Glutamatergic neuron (in vitro differentiated cells): ENCODE results near the gene WASF2. TPM values are rescaled to one million over a fixed set of nuclear protein-coding genes. Genes with fewer than 3 reads are reported as not detected.

Source experiments
- DNase-seq: peaks from one replicate; pipeline ENCODE4 v3.0.0; 2022
- H3K27ac Mint-ChIP-seq: one replicate; pipeline ENCODE4 v1.8.0; 2020; ENCODE audit warnings: mild to moderate bottlenecking, mixed read lengths, inconsistent platforms; ENCODE audit not compliant: unreplicated experiment
- H3K27me3 Mint-ChIP-seq: one replicate; pipeline ENCODE4 v1.8.0; 2020; ENCODE audit warnings: mild to moderate bottlenecking, moderate library complexity, mixed read lengths, inconsistent platforms; ENCODE audit not compliant: unreplicated experiment
- H3K36me3 Mint-ChIP-seq: one replicate; pipeline ENCODE4 v1.8.0; 2020; ENCODE audit warnings: mild to moderate bottlenecking, mixed read lengths, inconsistent platforms; ENCODE audit not compliant: unreplicated experiment
- H3K4me1 Mint-ChIP-seq: one replicate; pipeline ENCODE4 v1.8.0; 2020; ENCODE audit warnings: mild to moderate bottlenecking, low read depth, mixed read lengths, inconsistent platforms; ENCODE audit not compliant: unreplicated experiment
- H3K4me3 Mint-ChIP-seq: one replicate; pipeline ENCODE4 v1.8.0; 2020; ENCODE audit warnings: mild to moderate bottlenecking, mixed read lengths, inconsistent platforms; ENCODE audit not compliant: unreplicated experiment
- H3K9me3 Mint-ChIP-seq: one replicate; pipeline ENCODE4 v1.8.0; 2020; ENCODE audit warnings: mild to moderate bottlenecking, moderate library complexity, mixed read lengths, inconsistent platforms; ENCODE audit not compliant: unreplicated experiment
- CTCF ChIP-seq: fragments of 200-600 bp; sonication (generic); IDR thresholded peaks from one replicate; pipeline ENCODE4 v1.5.0; 2021; ENCODE audit not compliant: partially characterized antibody, unreplicated experiment
- total RNA-seq: library from RNA; stranded (reverse); fragmentation: NEBNext Ultra II Directional; extraction: Animal tissue kit (Norgen Biotek cat#: 25700); gene quantifications from one replicate; pipeline ENCODE4 v1.2.1, GENCODE V29; 2021; ENCODE audit not compliant: unreplicated experiment

The WASF2 gene
- total RNA-seq, 1 donor from 2014 or later, result 47.0 TPM

DNA sequence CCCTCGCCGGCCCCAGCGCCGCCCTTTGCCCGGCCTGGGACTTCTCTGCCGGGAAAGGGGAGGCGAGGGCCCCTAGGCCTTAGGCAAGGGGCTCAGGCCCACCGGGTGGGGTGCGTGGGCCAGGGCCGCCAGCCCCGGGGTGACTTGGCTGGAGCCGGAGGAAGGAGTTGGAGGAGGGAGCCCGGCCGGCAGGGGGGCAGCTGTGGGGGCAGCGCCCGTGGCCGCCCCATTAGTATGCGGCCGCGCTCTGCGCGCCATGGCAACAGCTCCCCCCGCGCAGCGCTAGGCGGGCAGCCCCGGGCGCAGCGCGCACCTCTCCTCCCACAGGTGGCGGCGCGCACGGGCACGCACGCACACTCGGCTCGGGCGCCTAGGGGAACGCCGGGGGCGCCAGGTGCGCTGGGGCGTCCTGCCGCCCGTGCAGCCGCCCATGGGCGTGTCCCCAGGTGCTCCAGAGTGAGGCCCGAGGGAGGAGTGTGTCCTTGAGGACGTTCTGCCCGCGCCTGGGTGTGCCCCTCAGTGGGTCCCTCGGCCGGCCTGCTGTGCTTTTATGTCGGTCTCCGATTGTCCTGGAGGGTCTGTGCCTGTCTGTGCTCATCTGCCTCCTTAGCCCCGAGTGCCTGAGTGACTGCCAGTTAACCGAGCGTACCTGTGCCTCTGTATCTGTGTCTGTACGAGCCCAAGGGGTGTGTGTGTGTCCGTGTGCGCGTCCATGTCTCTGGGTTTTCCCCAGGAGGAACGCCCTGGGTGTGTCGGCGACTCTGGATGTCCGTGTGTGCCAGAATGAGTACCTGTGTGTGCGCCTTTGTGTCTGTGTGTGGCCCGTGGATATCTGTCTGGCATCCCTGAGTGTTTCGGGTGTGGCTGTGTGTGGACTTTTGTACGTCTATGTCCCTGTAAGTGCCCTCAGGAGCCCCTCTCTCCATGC lies 38.2 kb upstream of the WASF2 start:
- Mint-ChIP-seq H3K27ac (peak overlapping the region; percentile 77), H3K4me1 (peaks cover 49% of the 10 kb centered on the region), H3K4me3 (peak overlapping the region; percentile 92), H3K36me3 (no peaks in the 10 kb centered on the region), H3K27me3 (peaks cover 36% of the 10 kb centered on the region), H3K9me3 (peaks cover 43% of the 10 kb centered on the region)
- DNase-seq, result peak; percentile 50
- no peak for TF ChIP-seq CTCF

- peaks cover 34% of the 10 kb centered on the region for H3K27me3 Mint-ChIP-seq
- H3K27ac Mint-ChIP-seq, result peak overlapping the region; percentile 98
- H3K4me1 Mint-ChIP-seq, result peaks cover 52% of the 10 kb centered on the region
- no peaks in the 10 kb centered on the region for H3K36me3 Mint-ChIP-seq
- H3K9me3 Mint-ChIP-seq, result peaks cover 45% of the 10 kb centered on the region
- no peak for TF ChIP-seq CTCF
- peak overlapping the region; percentile 92 for H3K4me3 Mint-ChIP-seq
- peak; percentile 65 for DNase-seq
Measured at GRCh38 chr1:27527223-27527889, 37.4 kb upstream of the WASF2 start.

DNA sequence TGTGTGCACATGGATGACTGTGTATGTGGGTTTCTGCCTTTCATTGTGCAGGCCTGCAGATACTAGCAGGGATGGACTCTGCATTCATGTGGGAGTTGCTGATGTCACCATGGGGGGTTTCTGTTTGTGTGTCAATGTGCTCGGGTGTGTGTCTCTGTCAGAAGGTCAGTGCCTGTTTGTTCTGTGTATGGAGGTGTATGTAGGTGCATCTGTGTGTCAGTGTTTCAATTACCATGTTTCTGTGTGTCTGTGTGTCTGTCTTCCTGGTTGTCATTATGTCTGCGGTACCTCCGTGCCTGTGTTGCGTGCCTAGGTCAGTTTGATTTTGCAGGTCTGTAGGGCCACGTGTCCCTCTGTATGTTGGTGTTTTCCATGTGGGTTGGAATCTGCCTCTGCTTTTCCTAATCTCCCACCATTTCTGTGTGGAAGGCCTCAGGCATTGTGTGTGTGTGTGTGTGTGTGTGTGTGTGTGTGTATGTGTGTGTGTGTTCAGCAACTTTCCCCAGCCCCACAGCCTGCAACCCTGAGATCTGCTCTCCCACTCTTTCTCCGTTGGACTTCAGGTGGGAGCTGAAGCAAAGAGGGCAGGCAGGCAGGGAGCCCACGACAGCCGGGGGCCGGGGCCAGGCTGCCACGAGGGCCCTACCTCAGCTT lies 36.7 kb upstream of the WASF2 start:
- Mint-ChIP-seq H3K4me3 (peak overlapping the region; percentile 92), H3K27me3 (peaks cover 33% of the 10 kb centered on the region), H3K27ac (peak overlapping the region; percentile 98), H3K4me1 (peaks cover 59% of the 10 kb centered on the region), H3K9me3 (peaks cover 46% of the 10 kb centered on the region), H3K36me3 (no peaks in the 10 kb centered on the region)
- no peak for DNase-seq
- TF ChIP-seq CTCF, result no peak

- no peak for TF ChIP-seq CTCF
- peaks cover 34% of the 10 kb centered on the region for H3K27me3 Mint-ChIP-seq
Measured at GRCh38 chr1:27525296-27526272, 35.6 kb upstream of the WASF2 start.

More at GRCh38 chr1:27525296-27526272, 35.6 kb upstream of the WASF2 start:
- Mint-ChIP-seq H3K9me3 (peaks cover 49% of the 10 kb centered on the region), H3K27ac (peak overlapping the region; percentile 98), H3K4me1 (peaks cover 65% of the 10 kb centered on the region), H3K36me3 (no peaks in the 10 kb centered on the region), H3K4me3 (peak overlapping the region; percentile 92)
- DNase-seq, result peak; percentile 83
